IMR-90 (cell line): ENCODE measurements around the gene HPN. TPM values are rescaled to one million over a fixed set of nuclear protein-coding genes. Genes with fewer than 3 reads are reported as not detected.

Experiments used
- ATAC-seq: fragments of 200-7000 bp; cut with Tn5 transposase; 2 replicates; pipeline ENCODE4 v1.9.1; 2020; ENCODE audit warnings: low read depth, mild to moderate bottlenecking, moderate library complexity
- BruUV-seq: library from RNA; stranded (reverse); fragments of 400-500 nt; replicated peaks from 2 replicates; lab custom pipeline; 2021; lab: Mats Ljungman, UMichigan
- CTCF ChIA-PET: fragments of 300-600 bp; formaldehyde crosslinking; extraction: SDS; loops from one replicate; lab custom pipeline; 2021; ENCODE audit warnings: antibody characterized with exemption; lab: Yijun Ruan, JAX
- POLR2A ChIA-PET: fragments of 300-600 bp; sonication (Branson Sonifier 250); formaldehyde crosslinking; loops from one replicate; lab custom pipeline; 2022; ENCODE audit warnings: antibody characterized with exemption; ENCODE audit not compliant: unreplicated experiment; lab: Charles Lee
- DNase-seq: peaks from one replicate; pipeline ENCODE4 v3.0.0; 2013
- H2AFZ ChIP-seq: replicated peaks from 2 replicates; pipeline ENCODE3; 2013; ENCODE audit warnings: low read length, mild to moderate bottlenecking; ENCODE audit not compliant: poor library complexity
- H2AK5ac ChIP-seq: 2 replicates; pipeline ENCODE4 v1.6.1; 2013; ENCODE audit warnings: low read depth, low read length, inconsistent platforms
- H2AK9ac ChIP-seq: replicated peaks from 2 replicates; pipeline ENCODE3; 2013; ENCODE audit warnings: mild to moderate bottlenecking, low read depth, low read length, moderate library complexity; ENCODE audit not compliant: poor library complexity
- H2BK120ac ChIP-seq: 2 replicates; pipeline ENCODE4 v1.6.1; 2013; ENCODE audit warnings: low read depth, low read length, inconsistent platforms
- H2BK15ac ChIP-seq: 3 replicates; pipeline ENCODE4 v1.6.1; 2013; ENCODE audit warnings: low read depth, low read length, inconsistent platforms
- H2BK20ac ChIP-seq: 2 replicates; pipeline ENCODE4 v1.6.1; 2013; ENCODE audit warnings: low read depth, mild to moderate bottlenecking, inconsistent platforms, low read length, moderate library complexity
- H2BK5ac ChIP-seq: 2 replicates; pipeline ENCODE4 v1.6.1; 2013; ENCODE audit warnings: mild to moderate bottlenecking, low read depth, low read length, inconsistent platforms; ENCODE audit not compliant: poor library complexity, severe bottlenecking
- H3K14ac ChIP-seq: replicated peaks from 2 replicates; pipeline ENCODE4 v1.6.1; 2013; ENCODE audit warnings: low read depth, low read length, inconsistent platforms
- H3K18ac ChIP-seq: 2 replicates; pipeline ENCODE4 v1.6.1; 2013; ENCODE audit warnings: low read depth, low read length, control low read depth
- H3K23ac ChIP-seq: 2 replicates; pipeline ENCODE4 v1.6.1; 2013; ENCODE audit warnings: low read depth, low read length, inconsistent platforms
- H3K27ac ChIP-seq: 2 replicates; pipeline ENCODE4 v1.5.1; 2013; ENCODE audit warnings: mild to moderate bottlenecking, control low read depth, low read length; ENCODE audit not compliant: insufficient read depth
- H3K27me3 ChIP-seq: 2 replicates; pipeline ENCODE4 v1.6.1; 2013; ENCODE audit warnings: low read length; ENCODE audit not compliant: control insufficient read depth, insufficient read depth
- H3K36me3 ChIP-seq: 2 replicates; pipeline ENCODE4 v1.6.1; 2013; ENCODE audit warnings: low read length, mixed read lengths; ENCODE audit not compliant: control insufficient read depth, insufficient read depth
- H3K4ac ChIP-seq: 2 replicates; pipeline ENCODE4 v1.6.1; 2013; ENCODE audit warnings: low read depth, low read length, inconsistent platforms
- H3K4me1 ChIP-seq: 2 replicates; pipeline ENCODE4 v1.6.1; 2013; ENCODE audit warnings: low read length, mixed read lengths; ENCODE audit not compliant: control insufficient read depth, insufficient read depth
- H3K4me2 ChIP-seq: 2 replicates; pipeline ENCODE4 v1.6.1; 2013; ENCODE audit warnings: low read depth, mild to moderate bottlenecking, control low read depth, low read length, moderate library complexity
- H3K4me3 ChIP-seq: 2 replicates; pipeline ENCODE4 v1.5.1; 2013; ENCODE audit warnings: low read depth, mild to moderate bottlenecking, control low read depth, low read length, moderate library complexity; ENCODE audit not compliant: insufficient read depth
- H3K56ac ChIP-seq: 2 replicates; pipeline ENCODE4 v1.6.1; 2013; ENCODE audit warnings: low read length, inconsistent platforms; ENCODE audit not compliant: insufficient read depth; ENCODE audit errors: extremely low read depth
- H3K79me1 ChIP-seq, 2 experiments: 2 replicates each; pipeline ENCODE4 v1.6.1; 2013; ENCODE audit warnings: low read length in 2 of 2, inconsistent platforms in 1 of 2, low read depth in 1 of 2
- H3K9ac ChIP-seq: 2 replicates; pipeline ENCODE4 v1.6.1; 2013; ENCODE audit warnings: low read depth, low read length, control low read depth
- H3K9me1 ChIP-seq: 2 replicates; pipeline ENCODE4 v1.6.1; 2013; ENCODE audit warnings: low read length, inconsistent platforms; ENCODE audit not compliant: insufficient read depth
- H3K9me3 ChIP-seq: 2 replicates; pipeline ENCODE4 v1.6.1; 2013; ENCODE audit warnings: low read length; ENCODE audit not compliant: control insufficient read depth, insufficient read depth
- H4K20me1 ChIP-seq: 2 replicates; pipeline ENCODE4 v1.6.1; 2013; ENCODE audit warnings: low read length, inconsistent platforms; ENCODE audit not compliant: insufficient read depth
- H4K5ac ChIP-seq: 2 replicates; pipeline ENCODE4 v1.6.1; 2013; ENCODE audit warnings: mild to moderate bottlenecking, low read depth, low read length, control low read depth
- H4K8ac ChIP-seq, 2 experiments: 2 replicates each; pipeline ENCODE4 v1.6.1; 2013; ENCODE audit warnings: low read depth in 2 of 2, low read length in 2 of 2, control low read depth in 1 of 2, inconsistent platforms in 1 of 2
- H4K91ac ChIP-seq: 2 replicates; pipeline ENCODE4 v1.6.1; 2013; ENCODE audit warnings: low read depth, low read length, inconsistent platforms; ENCODE audit not compliant: insufficient read depth
- CEBPB ChIP-seq: IDR thresholded peaks from 2 replicates; pipeline ENCODE4 v1.6.1; 2012; ENCODE audit warnings: low read depth, low read length, improper control_type of control experiment
- CHD1 ChIP-seq: IDR thresholded peaks from 2 replicates; pipeline ENCODE4 v1.6.1; 2012; ENCODE audit warnings: low read depth, low read length, improper control_type of control experiment
- CTCF ChIP-seq: conservative IDR thresholded peaks from 2 replicates; pipeline ENCODE4 v1.5.1; 2012; ENCODE audit warnings: mild to moderate bottlenecking, low read depth, low read length, improper control_type of control experiment
- FOS ChIP-seq: fragments of 150-350 bp; IDR thresholded peaks from 2 replicates; pipeline ENCODE4 v1.6.1; 2016; ENCODE audit warnings: low read depth, low read length
- MAZ ChIP-seq: IDR thresholded peaks from 2 replicates; pipeline ENCODE4 v1.6.1; 2012; ENCODE audit warnings: low read depth, mild to moderate bottlenecking, low read length, improper control_type of control experiment, moderate library complexity, borderline replicate concordance
- MXI1 ChIP-seq: IDR thresholded peaks from 2 replicates; pipeline ENCODE4 v1.6.1; 2012; ENCODE audit warnings: low read depth, mild to moderate bottlenecking, low read length, moderate library complexity, borderline replicate concordance
- NFE2L2 ChIP-seq: fragments of 150-350 bp; IDR thresholded peaks from 2 replicates; pipeline ENCODE4 v1.6.1; 2016; ENCODE audit warnings: low read depth, mild to moderate bottlenecking, low read length
- POLR2A ChIP-seq: IDR thresholded peaks from 2 replicates; pipeline ENCODE4 v1.6.1; 2012; ENCODE audit warnings: mild to moderate bottlenecking, low read depth, low read length
- RAD21 ChIP-seq: IDR thresholded peaks from 2 replicates; pipeline ENCODE4 v1.6.1; 2012; ENCODE audit warnings: low read length, improper control_type of control experiment
- RCOR1 ChIP-seq: IDR thresholded peaks from 2 replicates; pipeline ENCODE4 v1.6.1; 2012; ENCODE audit warnings: mild to moderate bottlenecking, low read length, improper control_type of control experiment; ENCODE audit not compliant: insufficient replicate concordance
- RFX5 ChIP-seq: IDR thresholded peaks from 2 replicates; pipeline ENCODE4 v1.8.0; 2012; ENCODE audit warnings: low read depth, mild to moderate bottlenecking, low read length, moderate library complexity
- SMC3 ChIP-seq: fragments of 150-350 bp; IDR thresholded peaks from 2 replicates; pipeline ENCODE4 v1.6.1; 2016; ENCODE audit warnings: low read depth, mild to moderate bottlenecking, antibody characterized with exemption, low read length, moderate library complexity
- USF2 ChIP-seq: fragments of 150-350 bp; IDR thresholded peaks from 2 replicates; pipeline ENCODE4 v1.6.1; 2017; ENCODE audit warnings: mild to moderate bottlenecking, antibody characterized with exemption, low read length, low read depth
- WGBS, 2 experiments: methylation state at CpG; one replicate each; pipeline versions ENCODE4 v1.1.5 to v1.1.7; 2013; ENCODE audit warnings: missing lambda C conversion rate in 2 of 2; ENCODE audit not compliant: insufficient read length in 1 of 2; ENCODE audit errors: extremely low coverage in 2 of 2; 5-methylcytosine and 5-hydroxymethylcytosine counted together
- dilution Hi-C: fragments of 300-500 bp; cut with HindIII; formaldehyde crosslinking; loops from one replicate; pipeline ENCODE4 v1.14.3; 2018; ENCODE audit warnings: low sequenced_read_pairs; ENCODE audit not compliant: unreplicated experiment
- in situ Hi-C: fragments of 300-500 bp; cut with MboI; formaldehyde crosslinking; loops from 3 replicates; pipeline ENCODE4 v1.14.3; 2019; ENCODE audit warnings: low sequenced_read_pairs, inconsistent platforms, mixed read lengths
- intact Hi-C: fragments of 100-400 bp; cut with micrococcal nuclease; formaldehyde crosslinking; loops from 2 replicates; pipeline ENCODE4 v1.10.0; 2022
- polyA plus RNA-seq, 3 experiments: library from polyadenylated mRNA; depleted of rRNA; stranded (reverse); fragments of >200 nt; gene quantifications; 2 replicates each; pipeline ENCODE4 v1.2.3, GENCODE V29; 2012; ENCODE audit warnings: low replicate concordance in 1 of 3
- total RNA-seq: library from RNA; depleted of rRNA; stranded (reverse); fragments of >200 nt; gene quantifications from 2 replicates; pipeline ENCODE4 v1.2.3, GENCODE V29; 2012

Gene HPN
- total and polyA plus RNA-seq, 2 of the 4 experiments (the other 2 are of a cell fraction): not detected

GRCh38 chr19:35000338-35000646 lies 41.2 kb upstream of the HPN start:
- Histone ChIP-seq H2BK15ac (no peak overlapping the region), H3K9me3 (no peaks in the 10 kb centered on the region), H2AK5ac (no peak overlapping the region), H3K27ac (peak overlapping the region; percentile 92; the same call in 1 of the 2 replicates), H4K5ac (no peak overlapping the region), H3K4ac (no peak overlapping the region), H3K4me1 (peaks cover 14% of the 10 kb centered on the region), H3K18ac (no peak overlapping the region), H2BK5ac (peak overlapping the region; percentile 75), H3K36me3 (peaks cover 9% of the 10 kb centered on the region), H3K79me1 (peaks cover 18 to 53% of the 10 kb centered on the region in 2 experiments), H3K14ac (no peak overlapping the region), H3K56ac (no peak overlapping the region), H4K20me1 (peaks cover 38% of the 10 kb centered on the region), H4K8ac (no peak overlapping the region; a peak in 1 of 4 replicates), H3K27me3 (no peaks in the 10 kb centered on the region), H2AFZ (peak overlapping the region; percentile 91), H2BK120ac (no peak overlapping the region), H3K9ac (no peak overlapping the region), H3K4me2 (no peak overlapping the region), H3K9me1 (peaks cover 20% of the 10 kb centered on the region), H3K23ac (no peak overlapping the region), H2BK20ac (no peak overlapping the region), H2AK9ac (peak overlapping the region; percentile 95), H3K4me3 (peak overlapping the region; percentile 96), H4K91ac (no peak overlapping the region)
- in situ Hi-C loops: no loop called here
- 0% methylated on average over 16 of the region's 37 CpGs; no CpG with 5 or more reads in 1 of the 2 experiments for WGBS, 2 experiments
- no TSS peak for BruUV-seq
- ATAC-seq (no peak), DNase-seq (no peak)
- CTCF ChIA-PET: interaction anchor here (1.0 kb wide), 1 partner anchor 44 kb away, joined by 3 read pairs; no protein-coding TSS in a partner anchor
- dilution Hi-C loops: no loop called here
- TF ChIP-seq RCOR1: no peak
- no peak for TF ChIP-seq CHD1
- TF ChIP-seq RFX5: no peak
- no peak for TF ChIP-seq NFE2L2
- no peak for TF ChIP-seq MAZ
- TF ChIP-seq POLR2A: no peak
- no peak for TF ChIP-seq SMC3
- no peak for TF ChIP-seq RAD21
- TF ChIP-seq MXI1: no peak
- TF ChIP-seq CTCF: no peak
- no peak for TF ChIP-seq USF2
- TF ChIP-seq CEBPB: no peak
- no peak for TF ChIP-seq FOS
- intact Hi-C loops: no loop called here
- POLR2A ChIA-PET: no interaction called here
